ENCODE data around the gene LAMA1.

The LAMA1 gene

DNA sequence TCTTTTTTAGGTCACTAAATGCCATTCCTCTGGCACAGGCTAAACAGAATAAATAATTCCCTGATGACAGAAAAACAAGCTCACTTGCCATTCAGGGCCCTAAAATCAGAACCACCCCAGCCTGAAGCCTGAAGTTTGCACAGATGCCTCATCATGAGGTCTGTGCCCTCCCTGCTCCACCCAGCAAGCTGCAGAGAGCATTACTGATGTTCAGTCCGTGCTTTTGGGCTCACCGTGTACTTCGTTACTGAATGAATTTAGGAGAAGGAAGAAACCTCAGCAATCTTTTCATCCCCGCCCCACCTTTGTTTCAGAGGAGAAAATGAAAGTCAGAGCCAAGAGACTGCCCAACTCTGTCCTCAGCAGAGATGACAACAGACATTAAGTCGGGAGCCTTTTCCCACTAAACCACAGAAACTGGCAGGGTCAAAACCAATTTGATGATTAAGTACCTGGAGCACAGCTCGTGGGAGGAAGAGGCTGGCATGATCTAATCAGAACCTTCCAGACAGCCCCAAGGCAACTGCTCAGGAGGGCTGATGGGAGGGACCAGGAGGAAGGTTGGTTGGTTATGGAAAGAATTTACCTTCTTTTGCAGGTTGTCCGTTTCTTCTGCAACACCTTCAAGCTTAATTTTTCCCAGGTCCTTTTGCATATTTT, 122.7 kb downstream of the LAMA1 start:
- DNase-seq (ENCODE audit: low read depth, low spot score) = no peak

DNA sequence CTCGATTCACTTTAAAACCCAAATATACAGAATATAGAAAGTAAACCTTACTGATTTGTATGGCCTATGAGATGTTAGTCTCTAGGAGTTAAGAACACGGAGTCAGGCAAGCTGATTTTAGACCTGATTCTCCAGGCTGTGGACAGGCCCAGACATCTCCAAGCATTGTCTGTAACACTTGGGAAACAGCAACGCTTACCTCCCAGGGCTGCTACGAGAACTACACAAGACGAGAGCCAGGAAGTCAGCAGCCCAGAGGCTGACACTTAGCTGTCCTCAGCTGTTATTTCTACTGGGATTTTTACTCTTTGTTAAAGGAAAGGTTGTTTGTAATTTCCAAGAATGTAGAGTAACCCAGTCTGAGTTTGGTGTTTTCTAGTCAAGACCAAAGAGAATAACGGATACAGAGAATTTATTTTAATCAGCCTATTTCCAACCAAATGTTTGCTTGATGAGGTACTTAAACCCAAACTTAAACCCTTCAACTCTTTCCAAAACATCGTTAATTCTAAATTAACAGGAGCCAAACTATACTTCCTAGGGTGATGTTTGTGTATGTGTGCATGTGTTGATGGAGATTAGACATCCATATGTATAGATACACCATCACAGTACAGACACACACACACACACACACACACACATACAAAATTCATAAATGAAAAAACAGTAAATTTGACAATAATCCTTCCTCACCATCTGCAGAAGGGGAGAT, 123.4 kb downstream of the LAMA1 start:
- DNase-seq (ENCODE audit: low read depth, low spot score) = no peak

DNA sequence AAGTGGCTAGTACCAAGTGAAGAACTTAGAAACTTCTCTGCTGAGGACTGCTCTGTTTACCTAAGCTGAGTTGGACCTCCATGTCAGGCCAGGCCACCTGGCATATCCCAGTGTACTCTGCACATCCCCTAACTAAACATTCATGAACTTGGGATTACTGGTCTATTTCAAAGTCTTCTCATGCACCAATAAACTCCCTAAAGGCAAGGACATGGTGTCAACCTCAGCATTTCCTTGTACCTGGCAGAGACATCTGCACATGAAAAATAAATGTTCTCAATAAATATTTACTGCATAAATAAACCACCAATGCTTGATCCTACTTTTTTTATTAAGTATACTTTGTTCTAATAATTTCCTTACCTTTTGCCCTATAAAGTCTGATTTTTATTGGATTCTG, 124.8 kb downstream of the LAMA1 start:
- DNase-seq (ENCODE audit: low read depth, low spot score) = no peak

DNA sequence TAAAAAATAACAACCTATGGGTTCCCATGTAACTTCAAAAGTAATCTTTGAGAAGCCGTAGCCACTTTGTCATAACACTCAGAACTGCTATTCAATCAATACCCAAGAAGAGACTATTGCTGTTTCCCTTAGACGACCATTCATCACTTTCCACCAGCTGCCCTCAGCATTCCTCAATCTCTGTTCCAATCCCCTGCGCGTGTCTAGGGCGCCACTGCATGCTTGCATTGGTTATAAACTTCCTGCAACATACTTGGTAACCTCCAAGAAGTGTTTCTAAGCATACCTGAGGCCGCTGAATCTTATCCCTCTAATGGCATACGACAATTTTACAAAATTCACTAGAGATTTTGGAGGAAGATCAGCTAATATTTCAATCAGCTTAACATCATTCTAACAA, 134.2 kb downstream of the LAMA1 start:
- DNase-seq (ENCODE audit: low read depth, low spot score) = no peak

DNA sequence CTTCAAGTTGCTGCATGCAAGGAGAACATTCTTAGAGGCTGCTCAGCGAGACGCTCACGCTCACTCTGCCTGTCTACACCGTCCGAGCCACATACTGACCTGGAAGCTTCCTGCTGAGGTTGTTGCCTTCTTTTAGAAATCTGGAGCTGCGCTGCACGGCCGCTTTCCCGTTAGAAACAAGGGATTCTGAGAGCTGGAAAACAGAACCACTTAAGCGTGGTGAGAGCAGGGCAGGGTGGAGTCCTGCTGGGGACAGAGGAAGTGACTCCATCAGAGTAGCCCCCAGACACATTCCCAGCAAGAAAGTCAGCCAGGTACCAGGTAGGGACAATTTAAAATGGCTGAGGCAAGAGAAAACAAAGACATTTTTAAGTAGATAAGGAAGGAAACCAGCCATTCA, 135.2 kb downstream of the LAMA1 start:
- DNase-seq (ENCODE audit: low read depth, low spot score) = no peak

DNA sequence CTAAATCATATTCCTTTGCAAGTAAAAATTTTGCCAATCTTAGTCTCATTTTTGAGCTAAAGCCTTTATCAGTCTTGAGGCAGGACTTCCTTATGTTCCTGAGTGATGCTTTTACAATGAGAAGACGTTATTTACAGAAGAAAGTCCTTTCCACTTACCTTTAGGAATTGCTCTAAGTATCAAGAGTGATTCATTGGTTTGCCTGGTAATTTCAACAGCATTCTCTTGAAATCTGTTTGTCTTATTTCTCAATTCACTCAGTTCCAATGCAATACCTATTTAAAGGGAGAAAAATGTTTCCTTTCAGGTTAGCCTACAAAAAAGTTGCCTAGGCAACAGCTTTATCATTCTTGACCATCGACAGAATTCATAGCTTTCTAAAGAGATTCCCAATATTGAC, 137.2 kb downstream of the LAMA1 start:
- DNase-seq (ENCODE audit: low read depth, low spot score) = no peak

DNA sequence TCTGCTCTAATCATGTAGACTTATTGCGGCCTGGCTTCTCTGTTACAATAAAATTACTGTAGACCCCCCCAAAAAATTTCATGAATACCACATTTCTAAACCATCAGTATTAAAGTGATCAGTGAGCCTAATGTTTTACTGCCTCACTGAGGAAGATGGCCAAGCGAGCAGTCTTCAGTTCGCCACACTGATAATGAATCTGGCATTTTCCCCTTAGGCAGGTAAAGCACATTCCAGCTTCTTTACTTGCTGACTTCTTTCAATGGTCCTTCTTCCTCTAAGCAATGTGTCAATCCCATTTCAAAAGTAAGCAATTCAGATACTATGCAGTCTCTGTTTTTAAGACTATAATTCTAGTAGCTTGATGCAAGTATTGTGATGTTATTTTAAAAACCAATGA, 137.6 kb downstream of the LAMA1 start:
- DNase-seq (ENCODE audit: low read depth, low spot score) = no peak

DNA sequence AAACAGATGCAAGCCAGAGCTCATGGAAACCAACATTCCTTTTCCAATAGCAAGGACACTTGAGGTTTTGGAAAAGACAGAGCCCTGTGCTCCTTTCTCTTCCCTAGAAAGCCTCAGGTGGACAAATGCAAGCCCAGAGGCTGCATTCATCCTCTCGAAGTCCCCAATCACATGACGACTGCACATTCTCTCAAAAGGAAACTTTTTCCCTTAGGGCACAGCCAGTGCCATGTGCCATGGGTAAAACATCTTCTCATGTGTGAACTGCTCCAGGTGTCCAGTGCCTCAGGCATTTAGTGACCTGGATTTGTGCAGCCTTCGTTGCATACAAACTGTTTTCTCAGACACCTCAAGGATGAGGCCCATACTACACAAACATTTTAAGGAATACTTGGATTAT, 140.7 kb downstream of the LAMA1 start:
- DNase-seq (ENCODE audit: low read depth, low spot score) = no peak

DNA sequence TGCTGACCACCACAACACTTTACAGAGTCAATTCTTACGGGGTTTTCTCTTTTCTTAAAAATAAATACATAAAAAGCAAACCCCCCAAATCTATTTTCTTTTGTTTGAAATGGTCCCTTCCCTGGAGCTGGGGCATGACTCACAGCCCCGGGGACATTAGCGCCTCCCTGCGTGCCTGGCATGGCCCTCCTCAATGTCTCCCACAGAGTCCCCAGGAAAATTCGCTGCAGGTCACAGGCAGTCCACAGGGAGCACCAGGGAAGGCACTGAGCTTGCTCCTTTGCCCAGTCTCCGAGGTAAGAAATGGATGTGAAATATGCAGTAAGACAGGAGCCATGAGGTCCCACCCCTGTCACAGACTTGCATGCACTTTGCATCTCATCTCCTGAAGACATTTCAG, 142.5 kb downstream of the LAMA1 start:
- no peak for DNase-seq (ENCODE audit: low read depth, low spot score)

DNA sequence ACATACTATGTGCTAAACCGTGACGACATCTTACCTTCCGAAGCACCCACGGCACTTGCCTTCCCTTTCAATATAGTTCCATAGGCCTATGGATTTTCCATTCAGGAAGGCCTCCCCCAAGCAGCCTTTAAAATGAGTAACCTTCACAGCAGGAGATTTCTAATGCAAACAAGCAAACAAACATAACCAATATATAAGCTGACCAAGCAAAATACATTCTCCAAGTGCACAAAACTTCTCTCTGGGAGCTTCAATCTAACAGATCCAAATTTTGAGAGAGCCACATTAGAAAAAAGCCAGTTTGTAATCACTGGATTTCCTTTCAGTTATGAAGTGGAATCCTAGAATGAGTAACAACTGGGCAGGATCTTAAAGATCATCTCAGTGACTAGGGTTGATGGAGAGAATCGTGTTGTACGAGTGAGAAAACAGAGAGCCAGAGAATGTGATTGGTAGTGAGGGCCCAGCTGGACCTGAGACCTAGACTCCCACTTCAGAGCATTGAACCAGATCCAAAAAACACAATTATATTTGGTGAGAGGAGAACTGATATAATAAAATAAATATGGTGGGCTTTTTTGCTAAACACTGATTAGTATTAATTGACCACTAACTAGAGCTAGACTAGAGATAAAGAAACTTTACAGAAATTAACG, 145.6 kb downstream of the LAMA1 start:
- no peak for DNase-seq (ENCODE audit: low read depth, low spot score)

DNA sequence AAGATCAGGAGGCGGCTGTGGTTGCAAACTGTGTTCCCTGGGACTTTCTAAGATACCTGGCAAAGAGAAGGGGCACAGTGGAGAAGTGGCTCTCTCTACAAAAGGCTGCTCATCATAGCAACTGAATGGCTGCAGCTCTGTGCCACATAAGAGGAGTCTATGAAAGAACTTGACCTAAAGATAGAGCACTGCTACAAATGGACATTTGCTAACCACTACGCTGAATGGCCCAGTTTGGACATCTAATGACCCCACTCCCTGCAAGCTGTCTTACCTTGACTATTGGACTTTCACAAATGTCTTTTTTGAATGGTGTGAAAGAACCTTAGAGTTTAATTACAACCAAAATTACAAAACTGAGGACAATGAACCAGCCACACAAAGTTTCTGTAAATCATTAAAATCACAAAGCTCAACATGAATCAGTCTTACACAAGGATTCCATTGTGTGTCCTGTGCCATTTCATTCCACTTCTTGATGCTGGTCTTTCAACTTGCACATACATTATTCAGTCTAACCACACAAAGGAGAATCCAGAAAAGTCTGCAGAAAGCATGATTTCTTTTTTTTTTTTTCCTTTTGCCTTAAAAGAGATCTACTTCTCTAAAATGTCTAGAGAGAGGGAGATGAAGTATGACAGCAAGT, 154.0 kb downstream of the LAMA1 start:
- DNase-seq (ENCODE audit: low read depth, low spot score) = no peak

DNA sequence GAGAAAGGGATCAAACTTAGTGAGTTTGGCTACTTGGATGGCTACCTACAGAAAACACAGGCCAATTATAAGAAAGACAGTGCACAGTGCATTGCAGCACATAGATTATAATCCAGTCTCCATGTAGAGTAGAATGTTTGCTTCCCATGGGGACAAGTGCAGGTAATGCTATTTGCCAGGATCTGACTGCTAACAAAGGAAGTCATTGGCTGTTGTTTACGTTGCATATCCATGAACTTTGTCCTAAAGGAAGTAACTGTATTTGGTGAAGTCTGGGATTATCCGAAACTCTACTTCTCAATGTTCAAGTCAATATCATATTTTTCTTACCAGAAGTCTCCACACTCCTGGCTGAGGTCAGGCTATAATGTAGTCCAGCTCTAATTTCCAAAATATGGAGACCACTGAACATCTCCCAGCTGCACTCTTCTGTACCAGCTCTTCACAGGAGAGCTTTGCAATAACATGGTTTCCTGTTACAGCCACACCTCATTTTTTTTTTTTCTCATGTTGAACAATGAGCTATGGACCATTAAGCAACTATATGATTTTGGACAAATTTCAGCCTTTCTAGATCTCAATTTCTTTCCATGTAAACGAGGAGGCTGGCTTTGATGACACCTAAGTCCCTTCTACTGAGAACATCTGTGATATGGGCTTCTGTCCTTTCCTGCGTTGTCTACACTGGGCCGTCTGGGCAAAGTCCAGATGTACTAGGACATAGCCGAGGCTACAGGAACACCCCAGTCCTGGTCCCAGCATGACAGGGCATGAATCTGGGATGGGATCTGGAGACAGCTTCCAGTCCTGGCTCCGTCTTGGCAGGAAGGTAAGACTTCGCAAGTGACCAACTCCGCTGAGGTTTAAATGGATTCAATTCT, 154.8 kb downstream of the LAMA1 start:
- no peak for DNase-seq (ENCODE audit: low read depth, low spot score)

DNA sequence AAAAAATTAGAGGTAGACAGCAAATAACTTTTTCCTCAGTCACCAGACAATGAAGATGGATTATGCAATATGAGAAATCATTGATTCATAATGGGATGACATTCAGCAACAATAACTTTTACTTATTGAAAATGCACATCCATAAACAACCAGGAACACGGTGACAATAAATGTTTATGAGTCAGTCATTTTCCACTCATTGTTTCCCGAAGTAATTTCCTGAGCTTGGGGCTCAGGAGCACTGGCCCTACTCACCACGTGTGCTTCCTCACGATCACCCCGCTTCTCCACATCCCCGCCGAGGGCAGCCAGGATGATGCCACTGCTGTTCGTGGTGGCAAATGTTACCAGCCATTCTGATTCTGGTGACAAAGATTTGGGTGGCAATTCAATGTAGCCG, 156.3 kb downstream of the LAMA1 start:
- no peak for DNase-seq (ENCODE audit: low read depth, low spot score)

DNA sequence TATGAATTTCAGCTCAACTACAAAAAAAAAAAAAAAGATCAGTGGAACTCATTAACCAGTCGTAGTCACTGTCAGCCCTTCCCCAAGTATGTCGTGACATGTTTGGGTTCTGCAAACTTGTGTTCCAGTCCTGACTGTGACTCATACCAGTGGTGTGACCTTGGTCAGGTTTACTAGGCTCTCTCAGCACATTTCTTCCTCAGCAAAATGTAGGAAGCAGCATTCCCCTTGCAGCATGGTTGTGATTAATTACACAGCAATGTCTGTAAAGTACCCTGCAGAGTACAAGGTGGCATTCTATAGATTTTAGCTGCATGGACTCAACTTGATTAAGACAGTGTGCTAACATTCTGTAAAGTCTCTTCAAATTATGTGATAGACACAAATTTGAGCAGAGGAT, 156.9 kb downstream of the LAMA1 start:
- no peak for DNase-seq (ENCODE audit: low read depth, low spot score)

DNA sequence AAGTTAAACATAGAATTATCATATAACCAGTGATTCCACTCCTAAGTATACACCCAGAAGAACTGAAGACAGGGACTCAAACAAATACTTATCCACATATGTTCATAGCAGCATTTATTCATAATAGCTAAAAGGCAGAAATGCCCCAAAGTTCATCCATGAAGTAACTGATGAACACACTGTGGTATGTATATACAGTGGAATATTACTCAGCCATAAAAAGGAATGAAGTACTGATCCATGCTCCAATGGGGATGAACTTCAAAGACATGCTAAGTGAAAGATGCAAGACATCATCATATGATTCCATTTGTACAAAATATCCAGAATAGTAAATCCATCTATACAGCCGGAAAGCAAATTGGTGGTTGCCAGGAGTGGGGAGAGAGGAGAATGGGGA, 157.5 kb downstream of the LAMA1 start:
- DNase-seq (ENCODE audit: low read depth, low spot score) = no peak

DNA sequence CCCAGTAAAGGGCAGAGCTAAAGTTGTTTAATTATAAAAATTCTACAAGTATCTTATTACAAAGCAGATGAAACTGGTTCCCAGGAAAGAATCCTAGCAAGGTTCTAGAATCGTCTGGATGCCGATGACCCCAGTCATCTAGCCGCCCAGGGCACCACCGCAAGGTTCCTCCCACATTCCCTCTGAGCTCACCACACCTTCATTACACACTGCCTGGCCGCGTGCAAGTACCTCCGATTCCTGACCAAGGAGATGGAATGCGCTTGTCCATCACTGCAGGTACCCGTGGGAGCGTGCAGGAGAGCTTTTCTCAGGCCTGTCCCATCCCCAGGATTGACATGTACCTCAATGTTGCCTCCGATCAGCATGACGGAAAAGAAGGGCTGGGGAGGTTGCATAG, 158.5 kb downstream of the LAMA1 start:
- no peak for DNase-seq (ENCODE audit: low read depth, low spot score)

DNA sequence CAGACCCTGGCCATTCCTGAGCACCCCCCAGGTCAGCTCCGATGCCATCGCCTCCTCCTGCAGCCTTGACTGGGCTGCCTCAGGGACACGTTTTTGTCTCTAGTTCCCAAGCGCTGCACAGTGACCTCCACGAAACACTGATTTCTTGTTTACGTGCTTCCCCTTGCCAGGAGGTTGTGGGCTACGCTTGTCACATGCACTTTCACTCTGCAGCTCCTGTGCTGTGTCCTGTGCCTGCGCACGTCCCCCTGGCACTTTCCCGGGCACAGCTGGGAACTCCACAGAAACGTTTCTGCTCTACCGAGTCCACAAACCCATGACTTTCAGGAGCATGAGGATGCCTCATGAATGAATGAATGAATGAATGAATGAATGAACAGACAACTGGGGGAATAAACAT, 160.6 kb downstream of the LAMA1 start:
- no peak for DNase-seq (ENCODE audit: low read depth, low spot score)

DNA sequence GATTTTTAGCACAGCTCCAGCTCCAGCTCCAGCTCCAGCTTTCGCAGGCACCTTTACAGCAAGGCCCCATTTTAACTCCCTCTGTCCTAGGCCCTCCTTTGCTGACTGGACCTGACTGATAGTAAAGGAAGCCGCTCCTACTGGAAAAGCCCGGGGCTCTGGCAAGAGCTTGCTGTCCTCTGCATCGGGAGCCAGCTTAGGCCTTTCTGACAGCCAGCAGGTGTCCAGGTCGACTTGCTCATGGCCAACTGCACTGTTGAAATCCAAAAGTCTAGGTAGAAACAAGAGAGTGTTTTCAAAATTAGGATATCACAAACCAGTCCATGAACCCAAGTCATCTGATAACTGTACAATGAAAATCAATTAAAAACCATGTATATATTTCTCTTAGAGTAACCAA, 161.1 kb downstream of the LAMA1 start:
- DNase-seq (ENCODE audit: low read depth, low spot score) = no peak

DNA sequence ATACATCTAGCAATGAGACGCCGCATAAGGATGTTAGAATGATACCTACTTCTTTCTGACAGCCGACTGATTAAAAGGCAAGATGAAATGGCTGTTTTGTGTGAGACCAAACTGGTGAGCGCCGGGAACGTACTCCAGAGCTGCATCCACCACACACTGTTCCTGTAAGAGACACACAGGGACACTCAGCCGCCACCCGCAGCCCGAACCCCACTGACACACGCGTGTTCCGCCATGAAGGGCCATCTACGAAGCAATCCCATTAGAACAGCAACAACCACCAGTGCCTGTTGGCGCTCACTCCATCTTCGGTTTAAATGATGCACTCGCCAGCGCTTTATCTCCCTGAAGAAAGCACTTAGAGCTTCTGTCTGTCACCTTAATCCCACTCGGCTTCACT, 162.3 kb downstream of the LAMA1 start:
- DNase-seq (ENCODE audit: low read depth, low spot score) = no peak

DNA sequence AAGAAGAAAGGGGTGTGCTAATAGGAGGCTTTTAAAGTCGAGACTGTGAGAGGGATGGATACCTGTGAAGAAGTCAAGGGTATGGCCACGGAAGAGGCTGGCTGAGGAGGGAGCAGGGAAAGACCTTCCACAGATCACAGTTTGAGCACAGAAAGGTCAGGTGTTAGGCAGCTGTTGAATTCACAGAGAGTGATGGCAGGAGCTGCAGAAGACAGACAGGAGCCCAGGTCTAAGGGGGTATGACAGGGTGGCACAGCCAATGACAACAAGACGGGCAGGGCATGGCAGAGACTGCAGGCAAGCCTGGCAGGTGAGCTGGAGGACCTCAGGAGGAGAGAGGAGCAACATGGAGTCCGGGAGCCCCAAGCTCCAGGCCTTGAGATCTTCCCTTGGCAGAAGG, 163.1 kb downstream of the LAMA1 start:
- DNase-seq (ENCODE audit: low read depth, low spot score) = no peak

DNA sequence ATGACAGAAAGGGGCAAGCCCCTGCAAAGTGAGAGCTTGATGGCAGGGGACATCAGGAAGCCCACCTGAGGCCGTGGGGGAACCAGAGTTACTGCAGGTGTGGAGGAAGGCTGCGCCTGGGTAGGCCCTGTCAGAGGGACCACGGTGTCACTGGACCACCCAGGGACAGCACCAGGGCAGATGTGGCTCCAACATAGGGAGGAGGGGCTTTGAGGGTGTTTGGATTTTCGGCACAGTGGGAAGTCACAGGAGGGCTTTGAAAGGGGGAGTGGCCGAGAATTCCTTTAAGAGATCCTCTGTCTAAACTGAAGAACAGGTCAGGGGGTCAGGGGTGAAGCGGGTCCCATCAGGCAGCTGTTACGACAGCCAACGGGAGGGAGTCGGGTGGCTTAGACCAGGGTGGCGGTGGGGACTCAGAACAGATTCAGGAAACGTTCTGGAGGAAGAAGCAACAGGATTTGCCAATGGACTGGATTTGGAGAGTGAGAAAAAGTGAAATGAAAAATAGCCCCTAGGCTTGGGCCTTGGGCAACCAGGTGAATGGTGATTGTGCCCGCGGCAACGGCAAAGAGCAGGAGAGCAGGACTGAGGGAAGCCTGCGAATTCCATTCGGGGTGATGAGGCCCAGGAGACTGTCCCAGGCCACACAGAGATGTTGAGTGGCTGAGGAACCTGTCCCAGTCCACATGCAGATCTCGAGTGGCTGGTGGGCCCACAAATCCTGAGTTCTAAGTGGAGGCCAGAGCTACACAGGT, 166.1 kb downstream of the LAMA1 start:
- DNase-seq (ENCODE audit: low read depth, low spot score) = no peak
